ENCODE measurements around the gene INPP5D.

- TF ChIP-seq CTCF (IDR thresholded peaks at IDR 0.05; ENCODE audit: borderline replicate concordance, extremely low read depth, low read length, poor library complexity, severe bottlenecking) (no peak), EZH2 (IDR thresholded peaks at IDR 0.05; ENCODE audit: borderline replicate concordance, low read depth, low read length, severe bottlenecking) (no peak)
Measured at GRCh38 chr2:233184669-233185068, 124.5 kb downstream of the INPP5D start.
